NCI-H1694 (cell line): Measurements from ENCODE around the gene ABLIM2.

Source experiments
- DNase-seq: peaks from one replicate; lab custom pipeline; 2025; lab: John Stamatoyannopoulos, UW

Gene ABLIM2

DNA sequence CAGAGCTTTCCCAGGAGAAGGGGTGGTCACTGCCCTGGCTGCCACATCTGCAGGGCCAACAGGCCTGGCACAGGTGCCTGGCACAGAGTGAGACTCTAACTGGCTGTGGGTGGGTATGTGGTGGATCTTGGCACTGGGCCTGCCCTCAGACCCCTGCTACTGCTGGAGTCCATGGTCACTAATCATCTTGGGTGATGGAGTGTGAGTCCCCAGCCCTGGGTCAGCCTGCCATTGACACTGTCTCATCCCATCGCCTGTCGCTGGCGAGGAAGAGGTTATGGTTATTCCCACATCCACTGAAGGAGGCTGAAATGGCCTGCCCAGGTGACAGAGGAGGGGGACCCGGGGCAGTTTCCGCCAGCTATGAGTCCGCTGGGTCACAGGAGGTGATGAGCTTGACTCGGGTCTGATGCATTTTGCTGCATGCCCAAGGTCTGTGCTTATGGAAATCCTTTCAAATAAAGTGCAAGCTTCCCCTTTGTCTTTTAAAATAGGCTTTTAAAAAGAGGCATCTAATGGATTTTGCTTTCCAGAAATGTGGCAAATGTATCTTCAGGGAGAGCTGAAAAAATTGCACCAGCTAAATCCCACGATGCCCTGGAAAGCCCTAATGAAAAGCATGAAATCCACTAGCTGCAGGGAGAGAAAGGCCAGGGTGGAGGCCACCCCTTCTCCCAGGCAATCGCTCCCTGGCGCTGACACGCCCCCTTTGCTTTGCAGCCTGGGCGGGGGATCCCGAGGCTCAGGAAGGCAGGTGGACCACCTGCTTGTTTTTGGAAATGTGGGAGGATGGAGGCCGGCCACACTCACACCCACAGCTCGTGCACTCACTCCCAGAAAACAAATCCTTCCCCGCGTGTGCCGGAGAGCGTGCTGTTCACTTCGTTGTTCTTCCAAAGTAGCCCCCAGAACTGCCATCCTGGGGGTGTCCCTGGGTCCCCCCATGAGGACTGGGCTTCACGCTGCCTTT is 54.9 kb downstream of the ABLIM2 start:
- no peak for DNase-seq

- no peak for DNase-seq
Measured at GRCh38 chr4:8102831-8103230, 55.8 kb downstream of the ABLIM2 start.

DNA sequence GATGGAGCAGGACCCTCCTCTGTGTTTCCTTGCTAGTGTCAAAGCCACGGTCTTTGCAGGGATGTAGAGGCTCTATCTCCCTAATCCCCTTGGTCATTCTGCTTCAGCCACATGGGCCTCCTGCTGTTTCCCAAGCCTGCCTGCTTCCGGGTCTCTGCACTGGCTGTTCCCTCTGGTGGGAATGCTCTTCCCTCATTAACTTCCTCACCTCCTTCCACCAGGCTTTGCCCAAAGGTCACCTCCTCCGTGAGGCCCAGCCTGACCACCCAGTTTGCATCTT is 56.6 kb downstream of the ABLIM2 start:
- no peak for DNase-seq

- no peak for DNase-seq
Measured at GRCh38 chr4:8101213-8102075, 57.2 kb downstream of the ABLIM2 start.

GRCh38 chr4:8099981-8100464 is 58.6 kb downstream of the ABLIM2 start:
- DNase-seq = no peak

- no peak for DNase-seq
Measured at GRCh38 chr4:8098506-8098905, 60.1 kb downstream of the ABLIM2 start.

DNA sequence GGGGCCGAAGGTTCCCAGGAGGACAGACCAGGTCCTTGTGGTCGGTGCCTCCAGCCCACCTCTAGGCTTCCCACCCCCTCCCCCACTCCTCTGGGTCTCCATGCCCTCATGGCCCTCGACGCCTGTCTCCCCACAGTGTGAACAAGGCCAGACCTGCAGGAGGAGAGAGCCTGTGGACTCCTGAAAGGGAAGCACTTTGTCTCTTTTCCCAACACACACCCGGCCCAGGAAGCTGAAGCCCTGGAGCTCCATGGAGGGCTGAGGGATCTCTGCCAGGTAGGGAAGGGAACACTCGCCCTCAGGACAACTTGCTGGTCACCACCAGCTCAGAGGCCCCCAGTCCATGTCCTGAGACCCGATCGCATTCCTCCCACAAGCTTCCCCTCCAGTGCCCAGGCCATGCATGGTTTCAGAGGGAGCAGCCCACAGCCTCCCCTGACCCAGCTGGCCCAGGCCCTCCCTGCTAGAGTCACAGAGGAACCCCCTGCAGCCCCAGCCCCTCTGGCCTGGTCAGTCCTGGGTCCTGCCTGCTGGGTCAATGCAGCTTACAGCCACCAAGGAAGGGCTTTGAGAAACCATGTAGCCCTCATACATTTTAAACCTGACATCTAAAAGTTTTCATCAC is 60.8 kb downstream of the ABLIM2 start:
- no peak for DNase-seq

GRCh38 chr4:8097141-8097541 is 61.5 kb downstream of the ABLIM2 start:
- DNase-seq = no peak

- DNase-seq = no peak
Measured at GRCh38 chr4:8096690-8097061, 61.9 kb downstream of the ABLIM2 start.

DNA sequence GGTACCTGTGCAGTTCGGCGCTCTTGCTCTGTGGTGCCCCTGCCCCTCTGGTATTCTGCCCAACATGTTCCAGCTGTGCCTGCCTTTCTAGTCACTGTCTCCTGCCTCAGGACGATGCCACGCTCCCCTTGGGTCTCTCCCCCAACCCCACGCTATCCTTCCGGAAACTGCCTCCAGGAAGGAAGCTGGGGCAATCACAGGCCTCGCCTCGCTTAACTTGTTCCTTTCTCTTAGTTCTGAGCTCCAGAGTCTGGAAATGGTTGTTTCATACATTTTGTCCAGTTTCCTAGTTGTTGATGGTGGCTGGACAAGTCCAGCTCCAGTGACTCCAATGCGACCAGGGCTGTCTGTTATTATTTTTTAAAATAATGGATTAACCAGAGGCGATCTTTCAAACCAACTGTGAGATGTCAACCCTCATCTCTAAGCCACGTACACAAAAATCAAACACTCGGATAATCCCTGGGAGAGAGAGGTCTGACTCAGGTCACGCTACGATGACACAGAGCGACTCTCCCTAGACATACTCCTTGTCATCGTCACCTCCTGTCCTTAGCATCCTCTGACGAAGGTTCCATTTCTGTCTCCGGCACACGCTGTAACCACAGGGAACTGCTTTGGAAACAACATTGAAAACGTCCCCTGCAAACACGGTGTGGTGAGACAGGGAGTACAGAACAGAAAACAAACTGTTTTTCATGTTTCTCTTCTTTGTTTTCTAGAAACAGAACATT is 62.5 kb downstream of the ABLIM2 start:
- no peak for DNase-seq

GRCh38 chr4:8093587-8094274 is 64.9 kb downstream of the ABLIM2 start:
- no peak for DNase-seq

DNA sequence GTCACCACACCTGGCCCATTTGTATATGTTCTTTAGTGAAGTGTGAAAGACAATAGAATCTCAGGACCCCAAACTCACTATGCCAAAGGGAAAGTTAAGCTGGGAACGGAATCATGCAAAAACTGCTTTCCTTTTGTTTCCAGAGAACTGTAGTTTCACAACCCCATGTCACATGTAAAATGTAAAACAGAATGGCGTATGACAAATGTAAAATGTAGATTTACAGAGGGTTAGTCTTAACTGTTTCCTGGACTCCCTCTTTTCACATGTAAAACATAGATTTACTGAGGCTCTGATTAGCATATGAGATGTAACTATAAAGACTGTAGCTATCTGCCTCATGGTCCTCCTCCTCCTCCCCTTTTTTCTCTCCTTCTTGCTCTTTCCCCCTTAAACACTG is 66.3 kb downstream of the ABLIM2 start:
- no peak for DNase-seq

DNA sequence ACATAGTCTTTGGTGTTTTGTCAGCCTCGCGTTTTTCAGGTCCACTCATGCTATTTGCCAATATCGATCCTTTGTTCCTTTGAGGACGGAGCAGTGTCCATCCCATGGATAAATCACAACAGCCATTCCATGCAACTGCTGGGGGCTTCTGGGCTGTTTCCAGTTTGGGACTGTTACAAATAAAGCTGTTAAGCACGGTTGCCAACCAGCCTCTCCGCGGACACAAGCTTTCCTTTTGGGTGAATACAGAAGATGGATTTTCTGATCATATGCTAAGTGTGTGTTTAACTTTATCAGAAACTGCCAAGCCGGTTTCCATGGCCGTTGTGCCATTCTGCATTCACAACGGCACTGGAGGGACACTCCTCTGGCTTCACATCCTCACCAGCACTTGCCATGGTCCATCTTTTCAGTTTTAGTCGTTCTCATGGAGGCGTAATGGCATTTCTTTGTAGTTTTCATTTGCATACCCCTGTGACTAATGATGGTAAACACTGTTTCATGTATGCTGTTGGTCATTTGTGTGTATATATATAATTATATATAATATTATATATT is 67.8 kb downstream of the ABLIM2 start:
- no peak for DNase-seq

- no peak for DNase-seq
Measured at GRCh38 chr4:8090312-8090711, 68.3 kb downstream of the ABLIM2 start.

- no peak for DNase-seq
Measured at GRCh38 chr4:8089862-8090261, 68.8 kb downstream of the ABLIM2 start.

DNA sequence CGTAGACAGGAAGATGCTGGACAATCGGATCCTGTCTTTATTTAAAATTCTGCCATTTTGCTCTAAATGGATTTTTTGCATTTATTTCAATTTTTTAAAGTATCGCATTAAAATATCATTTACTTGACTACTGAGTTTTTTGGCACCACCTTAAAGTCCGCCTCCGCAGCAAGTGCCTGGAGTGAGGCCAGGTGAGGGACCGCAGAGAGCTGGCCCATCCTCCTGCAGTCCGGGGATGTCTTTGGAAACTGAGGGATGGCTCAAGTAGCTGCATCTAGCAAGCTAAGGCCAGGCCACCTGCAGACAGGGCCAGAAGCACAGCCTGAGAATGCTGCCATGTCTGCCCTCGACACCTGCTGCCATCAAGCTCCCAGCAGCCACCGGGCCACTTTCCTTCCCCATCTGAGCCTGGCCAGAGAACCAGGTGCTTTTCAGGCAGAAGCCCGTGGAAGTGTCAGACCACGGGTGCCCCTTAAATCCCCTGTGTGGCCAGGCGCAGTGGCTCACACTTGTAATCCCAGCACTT is 69.6 kb downstream of the ABLIM2 start:
- DNase-seq = no peak

DNA sequence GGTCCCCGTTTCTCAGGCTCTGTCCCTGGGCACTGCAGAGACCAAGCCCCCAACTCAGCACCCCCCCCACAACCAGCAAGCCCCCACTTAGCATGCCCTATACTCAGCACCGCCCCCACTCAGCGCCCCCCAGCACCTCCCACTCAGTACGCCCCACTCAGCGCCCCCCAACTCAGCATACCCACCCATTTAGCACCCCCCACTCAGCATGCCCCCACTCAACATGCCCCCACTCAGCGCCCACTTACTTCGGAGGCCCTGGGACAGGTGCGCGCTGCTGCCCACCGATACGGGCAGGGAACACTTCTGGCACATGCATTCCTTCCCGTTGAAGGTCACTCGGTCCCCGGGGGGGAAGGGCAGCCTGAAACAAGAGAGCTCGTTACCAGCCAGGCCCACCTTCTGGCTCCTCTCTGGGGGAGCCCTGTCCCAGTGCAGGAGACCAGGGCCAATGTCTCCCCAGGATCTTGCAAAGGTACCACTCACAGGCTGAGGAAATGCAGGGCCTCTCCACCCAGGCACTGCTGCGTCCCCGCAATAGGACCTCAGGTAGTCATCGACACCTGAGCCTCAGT is 70.6 kb downstream of the ABLIM2 start:
- DNase-seq = no peak

GRCh38 chr4:8086783-8087445 is 71.7 kb downstream of the ABLIM2 start:
- DNase-seq = no peak

DNA sequence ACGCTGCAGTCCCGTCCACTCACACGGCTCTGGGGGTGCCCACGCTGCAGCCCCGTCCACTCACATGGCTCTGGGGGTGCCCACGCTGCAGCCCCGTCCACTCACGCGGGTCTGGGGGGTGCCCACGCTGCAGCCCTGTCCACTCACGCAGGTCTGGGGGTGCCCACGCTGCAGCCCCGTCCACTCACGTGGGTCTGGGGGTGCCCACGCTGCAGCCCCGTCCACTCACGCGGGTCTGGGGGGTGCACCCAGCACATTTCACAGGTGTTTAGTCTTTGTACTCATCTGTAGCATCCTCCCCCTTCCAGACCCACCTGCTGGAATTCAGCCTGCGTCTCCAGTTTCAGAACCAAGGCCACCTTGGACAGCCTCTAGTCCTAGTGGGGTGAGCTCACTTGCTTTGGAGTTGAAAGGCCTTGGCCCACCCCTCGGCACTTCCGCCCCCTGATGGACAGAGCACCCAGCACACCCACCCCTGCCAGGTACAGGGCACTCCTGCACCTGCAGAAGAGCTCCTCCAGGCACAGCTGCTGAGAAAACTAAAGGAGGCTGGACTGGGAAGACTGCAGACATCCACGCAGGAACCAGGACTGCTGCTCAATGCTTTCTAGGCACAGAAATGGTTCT is 73.0 kb downstream of the ABLIM2 start:
- DNase-seq = no peak
